ENCODE data around the gene MCF2L2.
"Not testable (repeated sequence)": the region's sequence is repeated elsewhere in the genome, so short reads cannot be mapped to it uniquely, and the experiment has no call there.

Gene MCF2L2

DNA sequence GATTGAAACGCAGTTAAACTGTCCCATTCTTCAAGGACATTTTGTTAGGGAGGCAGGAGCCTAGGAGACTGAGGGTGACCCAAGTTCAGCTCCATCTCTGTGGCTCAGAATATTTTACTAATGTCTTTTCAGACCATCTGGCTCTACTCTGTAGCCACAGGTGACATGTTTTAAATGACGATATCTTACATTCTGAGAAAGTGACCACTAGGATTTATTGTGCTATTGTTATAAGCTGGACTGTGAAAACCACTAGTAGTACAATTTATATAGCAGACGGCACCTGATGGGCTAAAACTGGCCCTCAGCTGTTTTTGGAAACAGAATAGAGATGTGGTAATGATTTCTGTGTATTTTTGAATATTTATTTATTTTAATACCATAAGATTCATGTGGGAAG is 55.5 kb downstream of the MCF2L2 start:
- no peak for DNase-seq (ENCODE audit: low read depth in 3 of 3, low spot score in 1 of 3)

DNA sequence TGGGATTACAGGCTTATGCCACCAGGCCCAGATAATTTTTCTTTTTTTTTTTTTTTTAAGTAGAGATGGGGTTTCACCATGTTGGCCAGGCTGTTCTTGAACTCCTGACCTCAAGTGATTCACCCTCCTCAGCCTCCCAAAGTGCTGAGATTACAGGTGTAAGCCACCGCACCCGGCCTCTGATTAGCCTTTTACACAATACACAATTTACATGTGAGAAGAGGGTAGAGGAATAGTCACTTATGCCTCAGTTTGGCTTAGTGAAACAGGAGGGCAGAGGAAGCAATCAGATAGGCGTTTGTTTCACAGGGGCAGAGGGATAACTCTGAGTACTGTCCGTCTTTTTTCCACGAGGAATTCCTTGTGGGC is 56.8 kb downstream of the MCF2L2 start:
- DNase-seq (ENCODE audit: low read depth in 3 of 3, low spot score in 1 of 3), result not testable (repeated sequence)

DNA sequence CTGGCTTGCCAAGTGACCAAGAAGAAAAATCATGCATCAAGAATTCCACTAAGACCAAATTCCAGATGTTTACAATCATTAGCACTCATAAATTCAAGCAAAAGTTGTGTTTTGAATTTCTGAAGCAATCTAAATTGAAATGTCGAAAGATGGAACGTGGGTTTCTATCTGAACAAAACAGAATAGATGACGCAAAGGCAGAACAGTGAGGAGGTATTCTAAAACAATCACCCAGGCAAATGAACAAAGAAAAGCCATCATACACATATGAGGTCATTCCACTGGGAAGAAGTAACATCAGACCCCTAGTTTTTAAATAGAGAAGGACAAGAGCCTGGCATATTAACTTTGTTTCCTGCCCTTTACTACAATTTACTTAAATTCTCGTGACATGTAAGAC is 58.0 kb downstream of the MCF2L2 start:
- DNase-seq (ENCODE audit: low read depth in 3 of 3, low spot score in 1 of 3), result no peak

DNA sequence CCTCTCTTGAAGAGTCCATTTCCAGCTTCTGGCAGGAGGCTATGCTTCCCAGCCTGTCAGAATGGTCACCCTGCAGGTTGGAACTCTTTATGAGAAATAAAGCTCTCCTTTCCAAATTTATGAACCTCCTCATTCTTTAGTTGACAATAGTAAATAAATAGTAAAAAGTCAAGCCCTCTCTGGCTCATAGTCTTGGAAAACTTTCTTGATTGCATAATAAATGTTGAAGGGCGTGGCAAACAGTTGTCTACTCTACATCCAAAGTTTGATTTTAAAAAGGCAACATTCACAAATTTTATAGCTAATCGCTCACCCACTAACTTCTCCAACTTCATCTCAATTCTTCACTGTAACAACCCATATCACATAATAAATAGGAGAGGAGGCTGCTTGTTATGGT is 58.8 kb downstream of the MCF2L2 start:
- no peak for DNase-seq (ENCODE audit: low read depth in 3 of 3, low spot score in 1 of 3)

DNA sequence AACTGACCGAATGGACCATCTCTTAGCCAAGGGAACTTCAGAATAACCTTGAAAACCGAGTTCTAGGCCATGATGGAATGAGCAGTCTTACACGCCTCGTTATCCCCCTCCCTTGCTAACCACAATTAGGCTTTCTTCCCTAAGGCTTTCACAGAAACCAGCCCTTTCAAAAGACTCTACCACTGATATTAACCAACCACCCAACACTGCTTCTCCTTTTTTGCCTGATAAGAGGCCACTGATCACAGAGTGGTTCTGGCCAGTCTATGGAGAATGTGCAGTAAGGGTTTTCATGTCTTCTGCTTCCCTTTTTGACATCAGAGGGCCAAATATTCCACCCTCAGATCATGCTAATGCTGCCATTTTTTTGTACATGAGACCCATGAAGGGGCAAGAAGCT is 59.3 kb downstream of the MCF2L2 start:
- no peak for DNase-seq (ENCODE audit: low read depth in 3 of 3, low spot score in 1 of 3)

DNA sequence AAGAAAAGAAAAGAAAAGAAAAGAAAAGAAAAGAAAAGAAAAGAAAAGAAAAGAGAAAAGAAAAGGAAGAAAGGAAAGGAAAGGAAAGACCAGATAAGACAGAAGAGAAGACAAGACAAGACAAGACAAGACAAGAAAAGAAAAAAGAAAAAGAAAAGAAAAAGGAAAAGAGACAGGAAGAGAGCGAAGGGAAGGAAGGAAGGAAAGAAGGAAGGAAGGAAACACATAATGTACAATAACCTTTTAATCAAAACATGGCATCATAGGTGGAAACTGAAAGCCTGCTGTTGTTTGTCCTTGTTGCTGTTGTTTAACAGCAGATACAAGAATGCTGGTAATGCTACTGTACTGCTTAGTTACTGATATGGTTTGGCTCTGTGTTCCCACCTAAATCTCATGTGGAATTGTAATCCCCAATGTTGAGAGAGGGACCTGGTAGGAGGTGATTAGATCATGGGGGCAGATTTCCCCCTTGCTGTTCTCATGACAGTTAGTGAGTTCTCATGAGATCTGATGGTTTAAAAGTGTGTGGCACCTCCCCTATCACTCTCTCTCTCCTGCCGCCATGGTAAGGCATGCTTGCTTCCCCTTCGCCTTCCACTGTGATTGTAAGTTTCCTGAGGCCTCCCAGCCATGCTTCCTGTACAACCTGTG is 67.3 kb downstream of the MCF2L2 start:
- no peak for DNase-seq (ENCODE audit: low read depth in 3 of 3, low spot score in 1 of 3)

DNA sequence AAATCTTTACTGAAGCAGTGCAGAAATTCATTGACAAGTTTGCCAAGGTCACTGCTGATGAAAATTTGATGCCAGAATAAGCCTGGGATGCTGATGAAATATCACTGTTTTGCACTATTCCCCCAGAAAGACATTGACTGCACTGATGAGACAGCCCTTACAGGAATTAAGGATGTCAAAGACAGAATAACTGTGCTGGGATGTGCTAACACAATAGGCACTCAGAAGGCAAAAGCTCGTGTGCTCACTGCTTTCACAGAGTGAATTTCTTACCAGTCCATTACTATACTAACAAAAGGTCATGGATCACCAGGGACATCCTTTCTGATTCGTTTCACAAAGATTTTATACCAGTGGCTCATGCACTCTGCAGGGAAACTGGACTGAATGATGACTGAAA is 69.4 kb downstream of the MCF2L2 start:
- no peak for DNase-seq (ENCODE audit: low read depth in 3 of 3, low spot score in 1 of 3)

DNA sequence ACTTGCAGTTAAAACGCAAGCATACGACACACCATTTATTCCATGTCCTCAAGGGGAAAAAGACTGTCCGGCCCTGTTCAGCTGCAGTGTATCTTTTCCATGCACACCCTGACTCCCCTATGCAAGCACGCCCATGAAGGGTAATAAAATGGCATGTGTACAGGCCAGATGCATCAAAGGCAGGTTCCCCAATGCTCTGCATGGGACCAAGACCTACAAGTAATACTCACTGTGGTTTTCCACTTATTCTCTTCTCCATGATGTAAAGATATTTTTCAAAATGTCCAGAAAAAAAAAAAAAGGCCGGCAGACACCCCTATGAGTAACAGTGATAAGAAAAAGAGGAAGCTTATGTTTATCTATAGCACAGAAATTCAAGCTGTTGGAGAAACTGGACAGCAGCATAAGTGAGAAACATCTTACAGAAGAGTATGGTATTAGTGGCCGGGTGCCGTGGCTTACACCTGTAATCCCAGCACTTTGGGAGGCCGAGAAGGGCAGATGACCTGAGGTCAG is 70.8 kb downstream of the MCF2L2 start:
- DNase-seq (ENCODE audit: low read depth in 3 of 3, low spot score in 1 of 3), result no peak

DNA sequence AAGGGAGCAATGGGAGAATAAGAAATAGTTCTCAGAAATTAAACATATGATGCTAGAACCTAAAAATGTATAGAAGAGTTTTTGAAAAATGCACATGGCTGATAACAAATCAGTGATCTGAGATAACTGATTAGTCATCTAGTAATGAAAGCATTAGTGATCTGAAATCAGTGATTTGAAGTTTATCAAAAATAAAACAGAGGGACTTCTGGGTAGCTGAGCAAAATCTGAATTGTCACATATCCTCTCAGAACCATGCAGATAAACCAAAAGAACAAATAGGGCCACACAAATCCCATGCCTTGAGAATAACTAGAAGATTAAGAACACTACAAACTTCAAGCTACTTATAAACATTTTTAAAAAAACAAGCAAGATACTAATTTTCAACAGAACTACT is 71.5 kb downstream of the MCF2L2 start:
- DNase-seq (ENCODE audit: low read depth in 3 of 3, low spot score in 1 of 3), result no peak

DNA sequence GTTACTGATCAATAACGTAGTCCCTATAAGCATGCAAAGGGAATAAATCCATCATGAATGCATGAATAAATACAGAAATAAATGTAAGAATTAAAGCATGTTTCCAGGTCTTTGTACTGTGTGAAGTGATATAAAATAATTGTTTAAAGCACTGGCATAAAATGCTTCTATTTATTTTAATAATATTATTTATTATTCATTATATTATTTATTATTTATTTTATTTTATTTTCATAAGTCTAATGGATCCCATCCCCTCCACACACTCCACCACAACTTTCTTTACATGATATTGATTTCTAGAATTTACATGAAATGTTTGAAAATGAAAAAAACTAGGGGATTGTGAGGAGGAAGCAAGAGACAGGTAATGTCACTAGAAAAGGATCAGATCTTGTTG is 73.5 kb downstream of the MCF2L2 start:
- no peak for DNase-seq (ENCODE audit: low read depth in 3 of 3, low spot score in 1 of 3)

DNA sequence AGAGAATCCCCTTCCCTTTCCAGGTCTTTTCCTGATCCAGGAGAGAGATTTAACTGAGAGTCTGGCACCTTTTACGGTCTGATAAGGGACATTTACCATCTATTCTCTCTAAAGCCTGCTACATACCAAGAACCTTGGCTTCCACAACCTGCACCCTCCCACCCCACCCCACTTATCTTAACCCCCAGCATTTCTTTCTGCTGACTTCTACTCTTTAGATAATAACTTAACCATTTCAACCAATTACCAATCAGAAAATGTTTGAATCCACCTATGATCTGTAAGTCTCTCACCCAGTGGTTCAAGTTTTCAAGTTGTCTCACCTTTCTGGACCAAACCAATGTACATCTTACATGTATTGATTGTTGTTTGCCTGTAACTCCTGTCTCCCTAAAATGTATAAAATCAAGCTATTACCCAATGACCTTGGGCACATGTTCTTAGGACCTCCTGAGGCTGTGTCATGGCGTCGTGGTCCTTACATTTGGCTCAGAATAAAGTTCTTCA is 74.0 kb downstream of the MCF2L2 start:
- no peak for DNase-seq (ENCODE audit: low read depth in 3 of 3, low spot score in 1 of 3)

DNA sequence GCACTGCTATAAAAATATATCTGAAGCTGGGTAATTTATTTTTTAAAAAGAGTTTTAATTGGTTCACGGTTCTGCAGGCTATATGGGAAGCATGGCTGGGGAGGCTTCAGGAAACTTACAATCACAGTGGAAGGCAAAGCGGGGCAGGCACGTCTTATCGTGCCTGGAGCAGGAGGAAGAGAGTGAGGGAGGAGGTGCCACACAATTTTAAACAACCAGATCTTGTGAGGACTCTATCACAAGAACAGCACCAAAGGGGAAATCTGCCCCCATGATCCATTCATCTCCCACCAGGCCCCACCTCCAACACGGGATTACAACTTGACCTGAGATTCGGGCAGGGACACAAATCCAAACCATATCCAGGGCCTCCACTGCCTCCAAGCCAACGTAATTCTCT is 75.0 kb downstream of the MCF2L2 start:
- no peak for DNase-seq (ENCODE audit: low read depth in 3 of 3, low spot score in 1 of 3)

DNA sequence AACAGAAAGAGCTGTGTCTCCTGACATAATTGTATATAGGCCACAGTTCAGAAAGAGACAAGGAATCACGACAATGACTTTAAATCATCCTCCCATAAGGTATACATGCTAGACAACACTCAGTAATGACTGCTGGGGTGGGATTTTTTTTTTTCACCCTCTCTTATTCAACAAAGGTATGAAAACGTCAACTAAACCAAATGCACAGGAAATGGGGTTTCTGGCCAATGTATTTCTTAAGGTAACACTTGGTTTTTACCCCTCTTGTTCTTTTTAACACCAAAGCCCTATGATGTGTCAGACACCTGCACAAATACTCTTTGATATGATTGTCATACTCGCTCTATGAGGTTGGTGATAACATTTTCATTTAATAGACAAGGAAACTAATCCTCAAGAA is 78.3 kb downstream of the MCF2L2 start:
- DNase-seq (ENCODE audit: low read depth in 3 of 3, low spot score in 1 of 3), result no peak

DNA sequence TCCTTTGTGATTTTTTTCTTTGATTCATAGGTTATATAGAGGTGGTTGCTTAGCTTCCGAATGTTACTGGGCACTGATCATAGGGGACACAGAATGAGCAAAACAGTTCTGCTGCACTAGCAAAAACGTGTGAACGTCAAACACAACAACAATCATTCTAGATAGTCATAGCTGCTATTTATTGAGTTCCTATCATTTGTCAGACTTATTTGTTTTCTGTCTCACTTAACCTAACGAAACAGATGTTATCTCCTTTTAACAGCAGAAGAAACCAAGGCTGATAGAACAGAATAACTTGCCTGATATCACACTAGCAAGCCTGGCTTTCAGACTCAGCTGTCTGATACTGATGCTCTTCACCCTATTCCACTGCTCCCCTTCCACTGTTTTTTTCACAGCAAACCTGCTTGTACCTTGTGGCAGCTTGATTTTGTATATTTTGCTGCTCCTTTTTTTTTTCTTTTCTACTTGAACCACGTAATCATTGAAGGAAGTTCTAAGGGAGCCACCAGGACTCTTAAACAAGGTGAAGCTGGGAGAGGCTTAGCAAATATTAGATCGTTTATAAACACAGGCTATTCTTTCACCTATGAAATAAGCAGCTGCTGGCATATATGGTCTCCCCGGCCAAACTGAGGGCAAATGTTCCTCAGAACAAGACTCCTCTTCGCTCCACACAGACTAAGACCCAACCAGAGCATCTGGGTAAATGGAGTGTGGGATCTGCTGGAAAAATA is 78.8 kb downstream of the MCF2L2 start:
- no peak for DNase-seq (ENCODE audit: low read depth in 3 of 3, low spot score in 1 of 3)

DNA sequence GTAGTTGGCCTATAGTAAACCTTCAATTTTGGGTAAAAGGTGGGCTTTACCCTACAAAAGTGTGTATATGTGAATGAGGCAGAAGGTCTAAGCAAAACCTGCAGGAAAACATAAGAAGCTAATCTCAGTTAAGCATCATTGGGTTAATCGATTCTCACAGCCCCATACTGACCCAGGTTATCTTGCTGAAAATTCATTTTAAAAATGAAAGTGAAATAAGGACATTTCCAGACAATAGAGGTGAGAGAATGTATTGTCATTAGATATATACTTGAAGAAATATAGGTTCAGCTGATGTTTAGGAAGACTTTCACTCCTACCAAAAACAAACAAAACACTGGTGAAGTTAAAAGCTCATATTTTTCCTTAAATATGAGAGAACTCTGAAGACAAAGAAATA is 85.6 kb downstream of the MCF2L2 start:
- no peak for DNase-seq (ENCODE audit: low read depth in 3 of 3, low spot score in 1 of 3)

DNA sequence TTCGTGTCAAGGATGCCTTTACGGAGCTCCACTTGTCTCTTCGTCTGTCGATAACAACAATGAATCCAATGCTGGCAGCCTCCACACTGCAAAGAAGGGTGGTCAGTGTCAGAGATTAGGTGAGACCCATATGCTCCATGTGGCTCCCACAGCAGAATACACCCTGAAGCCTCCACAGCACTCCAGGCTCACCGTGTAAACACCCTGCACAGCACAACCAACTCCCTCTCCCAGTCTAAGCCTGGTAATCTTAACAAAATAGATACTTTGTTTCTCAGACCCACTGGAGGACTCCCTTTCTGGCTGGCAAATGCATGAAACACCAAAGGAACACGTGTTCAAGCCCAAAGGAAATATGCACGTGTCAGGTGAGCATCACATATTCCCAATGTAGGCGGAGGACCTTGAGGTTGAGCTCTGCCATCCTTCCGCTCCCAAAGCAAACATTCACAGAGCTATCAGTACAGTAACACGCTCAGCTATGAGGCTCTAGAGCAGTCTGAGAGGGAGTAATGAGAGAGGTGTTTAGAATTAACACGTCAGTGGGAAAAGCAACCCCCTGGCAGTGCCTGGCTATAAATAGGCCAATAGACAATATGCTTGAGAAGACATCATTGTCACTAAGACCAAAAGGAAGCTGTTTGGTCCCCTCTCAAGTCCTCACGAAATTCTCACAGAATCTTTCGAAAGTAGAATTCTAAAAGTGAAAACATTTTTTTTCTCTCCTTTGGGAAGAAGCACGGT is 86.7 kb downstream of the MCF2L2 start:
- no peak for DNase-seq (ENCODE audit: low read depth in 3 of 3, low spot score in 1 of 3)

DNA sequence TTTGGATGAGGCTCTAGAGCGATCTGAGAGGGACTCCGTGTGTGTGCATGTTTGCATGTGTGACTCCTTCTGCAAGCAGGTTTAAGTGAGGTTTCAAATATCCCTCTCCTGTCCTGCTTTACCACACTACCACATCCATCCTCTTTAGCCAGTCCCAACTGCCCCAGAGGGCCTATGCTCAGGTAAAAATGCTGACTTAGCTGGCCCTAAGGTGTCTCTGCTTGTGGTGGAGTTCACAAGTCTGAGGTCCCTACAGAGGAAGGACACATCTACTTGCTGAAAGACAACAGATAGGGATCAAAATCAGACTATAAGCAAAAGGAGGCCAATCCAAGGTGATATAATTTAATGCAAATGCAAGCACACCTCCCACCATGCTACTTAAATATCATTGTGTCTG is 88.2 kb downstream of the MCF2L2 start:
- no peak for DNase-seq (ENCODE audit: low read depth in 3 of 3, low spot score in 1 of 3)

DNA sequence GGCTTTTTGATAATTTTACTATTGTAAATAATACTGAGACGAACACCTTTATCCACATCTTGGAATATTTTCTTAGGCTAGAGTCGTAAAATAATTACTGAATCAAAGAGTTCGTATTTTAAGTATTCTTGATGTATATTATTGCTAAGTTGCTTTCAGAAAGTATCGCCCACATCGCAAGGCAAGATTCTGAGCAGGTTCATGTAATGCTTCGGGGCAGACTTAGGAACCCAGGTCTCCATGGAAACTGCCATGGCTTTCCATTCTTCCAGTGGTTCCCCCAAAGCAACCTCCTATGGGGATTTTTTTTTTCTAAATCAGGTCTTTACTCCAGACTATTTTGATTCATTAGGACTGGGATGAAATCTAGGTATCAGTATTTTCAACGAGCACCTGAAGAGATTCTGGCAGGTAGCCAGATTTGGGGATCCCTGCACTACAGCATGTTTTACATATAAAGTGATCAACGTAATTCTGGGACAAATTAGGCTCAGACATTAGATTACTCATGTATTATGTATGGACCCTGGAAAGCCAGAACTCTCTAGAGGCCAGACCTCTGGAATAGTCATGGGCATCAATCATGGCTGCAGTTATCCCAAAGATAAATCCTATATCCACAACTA is 88.8 kb downstream of the MCF2L2 start:
- no peak for DNase-seq (ENCODE audit: low read depth in 3 of 3, low spot score in 1 of 3)

DNA sequence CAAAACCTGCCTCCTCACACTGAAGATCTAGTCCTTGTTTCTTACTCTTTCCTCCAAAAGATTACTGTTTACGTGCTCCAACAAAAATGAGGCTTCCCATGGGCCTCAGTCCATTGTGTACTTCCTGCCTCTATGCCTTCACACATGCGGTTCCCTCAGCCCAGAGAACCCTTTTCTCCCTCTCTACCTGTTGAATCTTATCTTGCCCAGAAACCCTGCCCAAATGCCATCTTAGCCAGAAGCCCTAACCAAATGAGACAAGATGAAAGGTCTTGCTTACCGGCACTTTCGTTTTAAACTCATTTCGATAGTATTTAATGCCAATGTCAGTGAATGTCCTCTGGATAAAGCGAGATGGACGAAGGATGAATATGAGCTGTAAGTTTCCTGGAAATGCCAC is 89.9 kb downstream of the MCF2L2 start:
- no peak for DNase-seq (ENCODE audit: low read depth in 3 of 3, low spot score in 1 of 3)

DNA sequence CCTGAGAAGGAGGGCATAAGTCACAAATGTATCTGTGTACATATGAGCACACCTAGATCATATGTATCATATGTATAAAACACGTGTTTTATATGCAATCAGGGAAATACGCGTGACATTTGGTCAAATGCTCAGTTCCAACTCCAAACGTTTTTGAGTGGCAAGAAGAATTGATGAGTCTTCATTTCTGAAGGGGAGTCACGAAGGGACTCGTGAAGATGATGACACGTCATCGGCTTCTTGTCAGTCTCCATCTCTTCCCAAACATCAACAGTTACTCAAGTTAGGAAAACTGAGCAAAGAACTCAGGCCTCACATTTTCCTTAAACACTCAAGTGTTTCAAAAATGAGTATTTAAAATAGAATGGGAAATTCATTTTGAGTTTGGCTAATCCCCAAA is 95.9 kb downstream of the MCF2L2 start:
- no peak for DNase-seq (ENCODE audit: low read depth in 3 of 3, low spot score in 1 of 3)

DNA sequence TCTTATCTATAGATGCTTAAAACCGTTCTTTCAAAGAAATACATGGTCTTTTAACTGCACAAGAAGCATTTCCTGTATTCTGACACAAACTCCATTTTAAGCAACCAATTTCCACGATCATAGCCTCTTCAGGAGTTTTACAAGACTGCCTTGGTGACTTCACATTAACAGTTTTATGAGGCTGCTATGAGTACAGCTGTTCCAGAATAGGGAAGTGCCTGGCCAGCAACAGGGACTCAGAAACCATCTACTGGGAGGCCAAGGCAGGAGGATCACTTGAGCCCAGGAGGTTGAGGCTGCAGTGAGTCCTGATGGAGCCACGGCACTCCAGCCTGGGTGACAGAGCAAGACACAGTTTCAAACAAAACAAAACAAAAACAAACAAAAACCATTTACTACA is 96.9 kb downstream of the MCF2L2 start:
- DNase-seq (ENCODE audit: low read depth in 3 of 3, low spot score in 1 of 3), result no peak

DNA sequence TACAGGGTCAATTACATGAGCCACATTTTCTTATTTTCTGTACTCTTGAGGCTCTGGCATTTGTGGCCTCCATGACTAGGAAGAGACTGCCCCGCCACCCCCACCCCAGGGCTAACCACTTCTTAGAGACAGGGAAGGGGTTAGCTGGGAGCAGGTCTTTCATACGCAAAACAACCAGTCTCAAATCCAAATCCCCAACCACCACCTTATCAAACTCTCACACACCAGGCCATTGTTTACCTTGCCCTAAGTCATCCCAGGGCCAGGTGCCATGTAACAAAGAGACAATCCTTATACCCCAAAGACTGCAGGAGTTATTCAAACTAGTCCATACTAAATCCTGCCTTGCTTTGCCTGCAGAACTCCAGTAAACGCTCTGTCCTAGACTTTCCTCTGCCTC is 97.5 kb downstream of the MCF2L2 start:
- DNase-seq (ENCODE audit: low read depth in 3 of 3, low spot score in 1 of 3), result no peak
